Naive thymus-derived CD4-positive, alpha-beta T cell (primary cell): Measurements from ENCODE around the gene PIK3R2. TPM values are rescaled to one million over a fixed set of nuclear protein-coding genes. Genes with fewer than 3 reads are reported as not detected.

Source experiments
- ATAC-seq: fragments of 150-1000 bp; cut with Tn5 transposase; 2 replicates; pipeline ENCODE4 v1.10.0; 2021; ENCODE audit warnings: mild to moderate bottlenecking, moderate library complexity
- CTCF ChIA-PET: fragments of 350-600 bp; sonication (Branson Sonifier 250); formaldehyde crosslinking; loops from one replicate; lab custom pipeline; 2021; ENCODE audit warnings: antibody characterized with exemption; lab: Charles Lee
- POLR2A ChIA-PET: fragments of 350-600 bp; sonication (Branson Sonifier 250); formaldehyde crosslinking; loops from one replicate; lab custom pipeline; 2021; ENCODE audit warnings: antibody characterized with exemption, inconsistent platforms; lab: Charles Lee
- DNase-seq, 9 donors: peaks; one replicate each; pipeline versions ENCODE4 v3.0.0 to v3.0.0-alpha.2; 2020 to 2022; ENCODE audit warnings: mixed read lengths in 1 of 9
- H3K27ac ChIP-seq: one replicate; pipeline ENCODE4 v1.7.0; 2013; ENCODE audit warnings: mild to moderate bottlenecking, low read depth, low read length, moderate library complexity
- H3K27me3 ChIP-seq, 2 donors: one replicate each; pipeline ENCODE4 v1.7.0; 2013; ENCODE audit warnings: low read length in 2 of 2, mild to moderate bottlenecking in 2 of 2, moderate library complexity in 2 of 2; ENCODE audit not compliant: control insufficient read depth in 2 of 2, insufficient read depth in 2 of 2
- H3K36me3 ChIP-seq, 3 experiments: 1 replicate in 2 of 3; 2 replicates in 1 of 3; pipeline ENCODE4 v1.7.0; 2013; ENCODE audit warnings: low read length in 3 of 3, mild to moderate bottlenecking in 3 of 3, moderate library complexity in 1 of 3; ENCODE audit not compliant: insufficient read depth in 3 of 3, control insufficient read depth in 2 of 3
- H3K4me1 ChIP-seq, 2 donors: one replicate each; pipeline ENCODE4 v1.7.0; 2013; ENCODE audit warnings: low read length in 2 of 2, mild to moderate bottlenecking in 2 of 2, moderate library complexity in 1 of 2; ENCODE audit not compliant: control insufficient read depth in 2 of 2, insufficient read depth in 2 of 2
- H3K4me3 ChIP-seq: 2 replicates; pipeline ENCODE4 v1.7.0; 2013; ENCODE audit warnings: mild to moderate bottlenecking, low read length
- H3K9me3 ChIP-seq, 3 experiments: 1 replicate in 2 of 3; 2 replicates in 1 of 3; pipeline ENCODE4 v1.7.0; 2013; ENCODE audit warnings: low read length in 3 of 3; ENCODE audit not compliant: control insufficient read depth in 2 of 3
- H3K27ac Mint-ChIP-seq, 9 donors: one replicate each; pipeline ENCODE4 v1.8.0; 2020 to 2022; ENCODE audit warnings: mixed read lengths in 9 of 9, mild to moderate bottlenecking in 8 of 9, moderate library complexity in 5 of 9, inconsistent platforms in 2 of 9
- H3K27me3 Mint-ChIP-seq, 5 donors: one replicate each; pipeline ENCODE4 v1.8.0; 2021 to 2022; ENCODE audit warnings: mixed read lengths in 5 of 5, mild to moderate bottlenecking in 1 of 5
- H3K36me3 Mint-ChIP-seq, 5 donors: one replicate each; pipeline ENCODE4 v1.8.0; 2020 to 2022; ENCODE audit warnings: mixed read lengths in 5 of 5, mild to moderate bottlenecking in 3 of 5, inconsistent platforms in 1 of 5
- H3K4me1 Mint-ChIP-seq, 7 donors: one replicate each; pipeline ENCODE4 v1.8.0; 2020 to 2022; ENCODE audit warnings: mixed read lengths in 7 of 7, mild to moderate bottlenecking in 3 of 7, inconsistent platforms in 1 of 7
- H3K4me3 Mint-ChIP-seq, 10 donors: one replicate each; pipeline ENCODE4 v1.8.0; 2020 to 2022; ENCODE audit warnings: mild to moderate bottlenecking in 10 of 10, mixed read lengths in 10 of 10, moderate library complexity in 6 of 10, inconsistent platforms in 2 of 10
- H3K9me3 Mint-ChIP-seq, 11 donors: one replicate each; pipeline ENCODE4 v1.8.0; 2020 to 2022; ENCODE audit warnings: mixed read lengths in 11 of 11, mild to moderate bottlenecking in 4 of 11, inconsistent platforms in 1 of 11, moderate library complexity in 1 of 11
- intact Hi-C, 2 donors: fragments of 100-400 bp; cut with micrococcal nuclease; formaldehyde crosslinking; loops; one replicate each; pipeline ENCODE4 v1.15.1; 2023
- polyA plus RNA-seq, 2 donors: library from polyadenylated mRNA; unstranded; fragments of 300-500 nt; fragmentation: Illumina TruSeq; gene quantifications; one replicate each; pipeline ENCODE4 v1.2.3, GENCODE V29; 2021
- total RNA-seq, 6 experiments: library from RNA in 5 of 6; stranded (reverse) in 5 of 6; gene quantifications; 1 replicate in 5 of 6; 2 replicates in 1 of 6; pipeline ENCODE4 v1.2.3 and lab custom pipeline; 2021 to 2026

PIK3R2 gene
- total and polyA plus RNA-seq, 7 experiments from 2014 or later, result 2.2 to 24.6 (median 12.7) TPM

DNA sequence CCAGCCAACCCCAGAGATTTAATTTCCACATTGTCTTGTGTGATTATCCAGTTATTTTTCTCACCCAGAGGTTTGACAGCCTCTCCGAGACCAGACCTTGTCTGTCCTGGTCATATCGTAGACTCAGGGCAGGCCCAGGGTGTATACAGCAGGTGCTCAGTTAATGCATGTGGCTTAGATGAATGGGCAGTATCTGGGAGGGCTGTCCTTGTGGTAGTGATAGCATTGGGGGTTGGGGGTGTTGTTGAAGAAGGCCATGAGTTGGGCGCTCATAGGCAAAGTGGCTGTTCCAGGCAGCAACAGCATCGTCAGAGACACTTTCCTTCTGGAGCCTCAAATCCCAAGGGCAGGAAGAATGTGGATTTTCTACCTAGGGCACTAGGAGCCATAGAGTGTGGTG is 38.5 kb upstream of the PIK3R2 start:
- Histone ChIP-seq H3K4me3 (no peak overlapping the region), H3K4me1 (peaks cover 22 to 27% of the 10 kb centered on the region in 2 donors), H3K27ac (no peak overlapping the region), H3K36me3 (no peaks in the 10 kb centered on the region), H3K27me3 (no peaks in the 10 kb centered on the region), H3K9me3 (no peaks in the 10 kb centered on the region)
- Mint-ChIP-seq H3K4me3 (no peak overlapping the region), H3K27me3 (no peaks in the 10 kb centered on the region), H3K27ac (peak overlapping the region in 2 of 9 donors; percentile 25 to 38), H3K9me3 (no peaks in the 10 kb centered on the region), H3K4me1 (peaks cover 25 to 42% (median 32%) of the 10 kb centered on the region in 7 donors), H3K36me3 (no peaks in the 10 kb centered on the region)
- ChIA-PET CTCF (interaction anchor here (1.7 to 2.9 kb wide), 3 partner anchors 10 to 53 kb away, joined by 6 to 16 read pairs (median 13); partner anchors contain the start of gene IL12RB1), POLR2A (interaction anchor here (1.6 kb wide), 1 partner anchor 112 kb away, joined by 4 read pairs; no protein-coding TSS in a partner anchor)
- ATAC-seq (no peak), DNase-seq (no peak)
- intact Hi-C loops, result loop anchor here (10.0 kb wide), 2 partner anchors 260 to 410 kb away; partner anchors contain the start of genes ELL (in 1 of the 2) and RPL18A (in 1 of the 2)

- Mint-ChIP-seq H3K9me3 (no peaks in the 10 kb centered on the region), H3K27ac (peak overlapping the region; percentile 79 to 94 (median 92)), H3K4me3 (peak overlapping the region; percentile 81 to 96 (median 86)), H3K36me3 (peaks cover 0 to 5% (median 0%) of the 10 kb centered on the region in 5 donors), H3K27me3 (no peaks in the 10 kb centered on the region), H3K4me1 (peaks cover 26 to 51% (median 40%) of the 10 kb centered on the region in 7 donors)
- no peak for ATAC-seq
- DNase-seq, result no peak
- ChIA-PET POLR2A (interaction anchor here (0.5 to 3.7 kb wide), 10 partner anchors 8 to 164 kb away, joined by 3 to 37 read pairs (median 6); partner anchors contain the start of genes JUND and PIK3R2), CTCF (interaction anchor here (1.3 kb wide), 1 partner anchor 25 kb away, joined by 7 read pairs; no protein-coding TSS in a partner anchor)
- intact Hi-C loops, result loop anchor here (1.0 to 10.0 kb wide), 6 partner anchors 26 to 407 kb away; partner anchors contain the start of genes ELL (in 1 of the 2), LSM4 (in 1 of the 2) and RPL18A (in 1 of the 2)
- no peaks in the 10 kb centered on the region for H3K9me3 ChIP-seq
- H3K4me1 ChIP-seq, result peaks cover 22 to 24% of the 10 kb centered on the region in 2 donors
- H3K27me3 ChIP-seq, result no peaks in the 10 kb centered on the region
- peak overlapping the region; percentile 80 for H3K27ac ChIP-seq
- H3K4me3 ChIP-seq, result peak overlapping the region; percentile 38
- peaks cover 0 to 10% (median 0%) of the 10 kb centered on the region in 3 experiments for H3K36me3 ChIP-seq
These were observed 35.6 kb upstream of the PIK3R2 start for GRCh38 chr19:18117364-18117691.

DNA sequence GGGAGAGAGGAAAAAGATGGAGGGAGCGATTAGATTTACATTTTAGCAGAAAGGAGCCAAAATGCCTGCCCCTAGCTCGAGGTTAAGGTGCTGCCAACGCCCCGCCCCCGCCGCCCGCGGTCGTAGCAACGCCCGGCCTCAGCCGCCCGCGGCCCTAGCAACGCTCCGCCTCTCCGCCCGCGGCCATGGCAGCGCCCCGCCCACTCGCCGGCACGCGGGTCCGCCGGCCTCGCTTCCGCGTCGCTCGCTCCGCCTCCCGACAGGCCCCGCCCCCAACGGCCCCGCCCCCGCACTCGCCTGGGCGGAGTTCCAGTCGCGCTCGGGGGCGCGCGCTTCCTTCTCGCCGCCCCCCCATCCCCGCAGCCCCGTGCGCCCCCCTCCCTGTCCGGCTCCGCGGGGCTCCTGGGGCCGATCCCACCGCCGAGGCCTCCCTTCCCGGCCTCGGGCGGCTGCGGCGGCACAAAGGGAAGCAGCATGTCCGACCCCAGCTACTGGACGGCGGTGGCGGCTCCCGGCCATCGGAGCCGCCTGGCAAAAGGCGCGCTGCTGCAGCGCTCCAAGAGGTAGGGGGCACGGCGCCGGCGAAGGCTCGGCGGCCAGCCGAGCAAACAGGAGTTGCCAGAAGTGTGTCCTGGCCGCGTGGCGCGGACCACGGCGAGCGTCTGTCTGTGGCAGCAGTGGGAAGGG is 35.1 kb upstream of the PIK3R2 start:
- no peaks in the 10 kb centered on the region for H3K27me3 Mint-ChIP-seq

DNA sequence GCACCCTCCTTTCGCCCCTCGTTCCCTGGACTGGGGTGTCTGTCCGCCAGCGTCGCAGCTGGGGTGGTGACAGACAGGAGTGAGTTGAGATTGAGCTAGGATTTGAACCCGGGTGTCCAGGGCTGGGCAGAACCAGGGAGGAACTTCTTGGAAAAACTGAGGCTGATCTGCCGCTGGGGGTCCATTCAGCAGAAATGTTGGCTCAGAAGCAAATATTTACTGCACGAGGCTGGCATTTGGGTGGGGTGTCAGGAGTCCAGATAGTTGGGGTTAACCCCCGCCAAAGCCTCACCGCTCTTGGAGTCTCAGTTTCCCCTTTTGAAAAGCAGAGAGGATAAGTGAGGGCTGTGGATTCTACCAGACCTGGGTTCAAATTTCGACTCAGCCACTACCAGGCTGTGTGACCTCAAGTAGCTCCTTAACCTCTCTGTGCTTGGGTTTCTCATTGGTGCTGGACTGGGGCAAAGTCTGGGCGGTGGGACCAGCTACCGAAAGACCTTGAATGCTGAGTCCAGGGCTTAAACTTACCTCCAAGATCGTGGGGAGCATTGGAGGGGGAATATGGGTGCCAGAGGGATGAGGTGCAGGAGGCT is 34.4 kb upstream of the PIK3R2 start:
- Histone ChIP-seq H3K36me3 (peaks cover 2 to 22% (median 5%) of the 10 kb centered on the region in 3 experiments), H3K4me3 (peak overlapping the region; percentile 71), H3K27ac (peak overlapping the region; percentile 78), H3K4me1 (peaks cover 22 to 24% of the 10 kb centered on the region in 2 donors), H3K9me3 (no peaks in the 10 kb centered on the region), H3K27me3 (no peaks in the 10 kb centered on the region)
- POLR2A ChIA-PET, result interaction anchor here (1.1 to 3.7 kb wide), 13 partner anchors 9 to 796 kb away, joined by 3 to 37 read pairs (median 6); partner anchors contain the start of genes IL12RB1 and PIK3R2
- intact Hi-C loops, result loop anchor here (1.0 to 10.0 kb wide), 6 partner anchors 22 to 406 kb away; partner anchors contain the start of genes ELL (in 1 of the 2), MAST3 (in 1 of the 2) and RPL18A (in 1 of the 2)
- Mint-ChIP-seq H3K4me3 (peak overlapping the region; percentile 82 to 96 (median 90)), H3K27me3 (no peaks in the 10 kb centered on the region), H3K27ac (peak overlapping the region; percentile 92 to 99 (median 97)), H3K9me3 (no peaks in the 10 kb centered on the region), H3K4me1 (peaks cover 25 to 45% (median 35%) of the 10 kb centered on the region in 7 donors), H3K36me3 (peaks cover 0 to 6% (median 1%) of the 10 kb centered on the region in 5 donors)
- ATAC-seq, result no peak
- no peak for DNase-seq
- CTCF ChIA-PET, result interaction anchor here (0.9 to 2.1 kb wide), 4 partner anchors 26 to 180 kb away, joined by 3 to 14 read pairs (median 5); no protein-coding TSS in a partner anchor

More for the DNA sequence above, 35.1 kb upstream of the PIK3R2 start:
- Histone ChIP-seq H3K27me3 (no peaks in the 10 kb centered on the region), H3K27ac (peak overlapping the region; percentile 80), H3K9me3 (no peaks in the 10 kb centered on the region), H3K36me3 (peaks cover 0 to 15% (median 0%) of the 10 kb centered on the region in 3 experiments), H3K4me1 (peaks cover 22 to 24% of the 10 kb centered on the region in 2 donors), H3K4me3 (peak overlapping the region; percentile 71)
- peak overlapping the region; percentile 82 to 96 (median 90) for H3K4me3 Mint-ChIP-seq
- ATAC-seq (peak; percentile 94), DNase-seq (peak; percentile 90 to 99 (median 95))
- POLR2A ChIA-PET, result interaction anchor here (0.5 to 3.7 kb wide), 12 partner anchors 8 to 796 kb away, joined by 3 to 37 read pairs (median 6); partner anchors contain the start of genes JUND and PIK3R2
- no peaks in the 10 kb centered on the region for H3K9me3 Mint-ChIP-seq
- intact Hi-C loops, result loop anchor here (1.0 to 10.0 kb wide), 8 partner anchors 21 to 407 kb away; partner anchors contain the start of genes ELL (in 1 of the 2), LSM4 (in 1 of the 2), MAST3 (in 1 of the 2) and RPL18A (in 1 of the 2)
- H3K27ac Mint-ChIP-seq, result peak overlapping the region; percentile 84 to 99 (median 96)
- CTCF ChIA-PET, result interaction anchor here (1.3 kb wide), 1 partner anchor 25 kb away, joined by 7 read pairs; no protein-coding TSS in a partner anchor
- H3K4me1 Mint-ChIP-seq, result peaks cover 24 to 47% (median 37%) of the 10 kb centered on the region in 7 donors
- H3K36me3 Mint-ChIP-seq, result peaks cover 0 to 5% (median 0%) of the 10 kb centered on the region in 5 donors

- intact Hi-C loops, result loop anchor here (1.0 to 10.0 kb wide), 6 partner anchors 22 to 406 kb away; partner anchors contain the start of genes ELL (in 1 of the 2), MAST3 (in 1 of the 2) and RPL18A (in 1 of the 2)
- ChIA-PET CTCF (interaction anchor here (0.8 to 2.1 kb wide), 9 partner anchors 8 to 181 kb away, joined by 3 to 14 read pairs (median 3); no protein-coding TSS in a partner anchor), POLR2A (interaction anchor here (0.5 to 3.7 kb wide), 16 partner anchors 9 to 797 kb away, joined by 3 to 37 read pairs (median 4); partner anchors contain the start of genes IL12RB1 and PIK3R2)
- Mint-ChIP-seq H3K27me3 (no peaks in the 10 kb centered on the region), H3K4me1 (peaks cover 22 to 41% (median 35%) of the 10 kb centered on the region in 7 donors), H3K9me3 (no peaks in the 10 kb centered on the region), H3K4me3 (peak overlapping the region; percentile 82 to 96 (median 90)), H3K27ac (peak overlapping the region; percentile 92 to 99 (median 97)), H3K36me3 (peaks cover 0 to 10% (median 4%) of the 10 kb centered on the region in 5 donors)
- Histone ChIP-seq H3K4me1 (peaks cover 22 to 24% of the 10 kb centered on the region in 2 donors), H3K27ac (peak overlapping the region; percentile 78), H3K9me3 (no peaks in the 10 kb centered on the region), H3K27me3 (no peaks in the 10 kb centered on the region), H3K4me3 (peak overlapping the region; percentile 71), H3K36me3 (peaks cover 8 to 29% (median 10%) of the 10 kb centered on the region in 3 experiments)
- DNase-seq (peak; percentile 27 to 74 (median 66)), ATAC-seq (peak; percentile 53)
These were observed 33.8 kb upstream of the PIK3R2 start for GRCh38 chr19:18119013-18119716.
